A673 (cell line): Measurements from ENCODE around the gene EREG. TPM values are rescaled to one million over a fixed set of nuclear protein-coding genes. Genes with fewer than 3 reads are reported as not detected.
"Not testable (repeated sequence)": the region's sequence is repeated elsewhere in the genome, so short reads cannot be mapped to it uniquely, and the experiment has no call there.

Experiments
- BruUV-seq: library from RNA; stranded (reverse); fragments of 400-500 nt; replicated peaks from 2 replicates; lab custom pipeline; 2021; lab: Mats Ljungman, UMichigan
- CTCF ChIA-PET: fragments of 300-600 bp; sonication (Branson Sonifier 250); formaldehyde crosslinking; loops from one replicate; lab custom pipeline; 2022; ENCODE audit warnings: antibody characterized with exemption; lab: Charles Lee
- POLR2A ChIA-PET: fragments of 300-600 bp; sonication (Branson Sonifier 250); formaldehyde crosslinking; loops from one replicate; lab custom pipeline; 2022; ENCODE audit warnings: antibody characterized with exemption; ENCODE audit not compliant: low non-redundant PET; lab: Charles Lee
- DNase-seq: peaks from one replicate; pipeline ENCODE4 v3.0.0-alpha.2; 2015; ENCODE audit warnings: low spot score
- H3K27ac ChIP-seq: fragments of 200-600 bp; sonication (generic); 2 replicates; pipeline ENCODE4 v1.5.1; 2016; ENCODE audit warnings: mixed run types, low read depth, mild to moderate bottlenecking, mixed read lengths, antibody characterized with exemption, low read length; ENCODE audit not compliant: poor library complexity, severe bottlenecking
- H3K27me3 ChIP-seq: fragments of 200-600 bp; sonication (generic); replicated peaks from 2 replicates; pipeline ENCODE4 v1.6.1; 2017; ENCODE audit warnings: mixed run types, low read depth, mild to moderate bottlenecking, mixed read lengths, antibody characterized with exemption, low read length; ENCODE audit not compliant: insufficient read depth, poor library complexity
- H3K36me3 ChIP-seq: fragments of 200-600 bp; sonication (generic); 2 replicates; pipeline ENCODE4 v1.6.1; 2016; ENCODE audit warnings: mixed run types, mild to moderate bottlenecking, mixed read lengths, antibody characterized with exemption, low read length; ENCODE audit not compliant: insufficient read depth, poor library complexity, severe bottlenecking
- H3K4me1 ChIP-seq: fragments of 200-600 bp; sonication (generic); 2 replicates; pipeline ENCODE4 v1.6.1; 2017; ENCODE audit warnings: mixed run types, mild to moderate bottlenecking, mixed read lengths, antibody characterized with exemption, low read length; ENCODE audit not compliant: insufficient read depth, poor library complexity, severe bottlenecking
- H3K4me3 ChIP-seq: fragments of 200-600 bp; sonication (generic); 2 replicates; pipeline ENCODE4 v1.5.1; 2016; ENCODE audit warnings: low read depth, mixed run types, mild to moderate bottlenecking, mixed read lengths, low read length; ENCODE audit not compliant: poor library complexity, severe bottlenecking
- H3K9me3 ChIP-seq: fragments of 200-600 bp; sonication (generic); 2 replicates; pipeline ENCODE4 v1.6.1; 2016; ENCODE audit warnings: mixed run types, low read depth, mild to moderate bottlenecking, mixed read lengths, antibody characterized with exemption, low read length; ENCODE audit not compliant: poor library complexity, severe bottlenecking
- EZH2 ChIP-seq: fragments of 200-600 bp; sonication (generic); IDR thresholded peaks from 2 replicates; pipeline ENCODE4 v1.6.1; 2017; ENCODE audit warnings: borderline replicate concordance, low read depth, mild to moderate bottlenecking, mixed read lengths, antibody characterized with exemption, low read length; ENCODE audit not compliant: poor library complexity, severe bottlenecking
- intact Hi-C: fragments of 100-400 bp; cut with micrococcal nuclease; formaldehyde crosslinking; loops from one replicate; pipeline ENCODE4 v1.10.0; 2022; ENCODE audit not compliant: unreplicated experiment
- total RNA-seq: library from RNA; stranded (reverse); gene quantifications from 2 replicates; pipeline ENCODE4 v1.2.3, GENCODE V29; 2021
- TF ChIP-seq, protein P1 (sequence below): fragments of 300-800, 200-600 bp; sonication (generic); conservative IDR thresholded peaks from 2 replicates; pipeline ENCODE4 v1.5.1; 2017; ENCODE audit warnings: low read depth, mild to moderate bottlenecking, antibody characterized with exemption, low read length, moderate library complexity, mixed read lengths

Gene EREG
- total RNA-seq, 1 experiment from 2014 or later, result 0.84 TPM

DNA sequence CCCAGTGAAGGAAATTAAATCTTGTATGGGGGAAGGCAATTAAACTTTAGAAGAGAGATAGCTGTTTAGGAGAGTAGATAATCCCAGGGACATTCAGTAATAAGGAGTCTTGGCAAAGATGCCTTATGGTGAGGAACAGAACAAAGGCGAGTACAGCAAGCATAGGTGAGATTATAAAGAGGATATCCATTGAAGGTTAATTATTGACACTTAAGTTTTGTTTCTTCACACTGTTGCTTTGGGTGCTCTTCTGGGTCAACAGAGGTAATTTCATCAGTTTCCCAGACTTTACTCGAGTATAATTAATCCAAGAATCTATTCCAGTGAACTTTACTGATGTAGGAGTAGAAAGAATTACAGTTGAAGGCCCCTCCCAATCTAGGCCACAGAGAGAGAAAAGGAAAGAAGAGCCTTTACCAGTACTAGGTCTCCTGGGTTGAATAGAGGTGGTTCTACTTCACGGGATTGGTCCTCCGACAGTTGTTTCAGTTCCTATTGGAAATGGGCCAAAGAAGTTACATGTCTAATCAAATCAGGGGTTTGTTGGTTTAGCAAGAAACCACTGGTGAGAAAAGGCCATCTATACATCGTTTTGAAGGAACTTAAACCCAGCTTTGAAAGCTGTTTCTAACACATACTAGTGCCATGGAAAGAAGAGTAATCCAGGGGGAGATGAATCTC is 29.5 kb upstream of the EREG start:
- Histone ChIP-seq H3K9me3 (no peaks in the 10 kb centered on the region), H3K27ac (no peak overlapping the region), H3K4me3 (no peak overlapping the region), H3K4me1 (no peaks in the 10 kb centered on the region), H3K36me3 (no peaks in the 10 kb centered on the region), H3K27me3 (no peaks in the 10 kb centered on the region)
- TF ChIP-seq, protein P1, sequence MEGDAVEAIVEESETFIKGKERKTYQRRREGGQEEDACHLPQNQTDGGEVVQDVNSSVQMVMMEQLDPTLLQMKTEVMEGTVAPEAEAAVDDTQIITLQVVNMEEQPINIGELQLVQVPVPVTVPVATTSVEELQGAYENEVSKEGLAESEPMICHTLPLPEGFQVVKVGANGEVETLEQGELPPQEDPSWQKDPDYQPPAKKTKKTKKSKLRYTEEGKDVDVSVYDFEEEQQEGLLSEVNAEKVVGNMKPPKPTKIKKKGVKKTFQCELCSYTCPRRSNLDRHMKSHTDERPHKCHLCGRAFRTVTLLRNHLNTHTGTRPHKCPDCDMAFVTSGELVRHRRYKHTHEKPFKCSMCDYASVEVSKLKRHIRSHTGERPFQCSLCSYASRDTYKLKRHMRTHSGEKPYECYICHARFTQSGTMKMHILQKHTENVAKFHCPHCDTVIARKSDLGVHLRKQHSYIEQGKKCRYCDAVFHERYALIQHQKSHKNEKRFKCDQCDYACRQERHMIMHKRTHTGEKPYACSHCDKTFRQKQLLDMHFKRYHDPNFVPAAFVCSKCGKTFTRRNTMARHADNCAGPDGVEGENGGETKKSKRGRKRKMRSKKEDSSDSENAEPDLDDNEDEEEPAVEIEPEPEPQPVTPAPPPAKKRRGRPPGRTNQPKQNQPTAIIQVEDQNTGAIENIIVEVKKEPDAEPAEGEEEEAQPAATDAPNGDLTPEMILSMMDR, result no peak
- TF ChIP-seq EZH2, result no peak
- ChIA-PET CTCF (no interaction called here), POLR2A (no interaction called here)
- BruUV-seq, result no TSS peak
- intact Hi-C loops, result no loop called here
- no peak for DNase-seq

DNA sequence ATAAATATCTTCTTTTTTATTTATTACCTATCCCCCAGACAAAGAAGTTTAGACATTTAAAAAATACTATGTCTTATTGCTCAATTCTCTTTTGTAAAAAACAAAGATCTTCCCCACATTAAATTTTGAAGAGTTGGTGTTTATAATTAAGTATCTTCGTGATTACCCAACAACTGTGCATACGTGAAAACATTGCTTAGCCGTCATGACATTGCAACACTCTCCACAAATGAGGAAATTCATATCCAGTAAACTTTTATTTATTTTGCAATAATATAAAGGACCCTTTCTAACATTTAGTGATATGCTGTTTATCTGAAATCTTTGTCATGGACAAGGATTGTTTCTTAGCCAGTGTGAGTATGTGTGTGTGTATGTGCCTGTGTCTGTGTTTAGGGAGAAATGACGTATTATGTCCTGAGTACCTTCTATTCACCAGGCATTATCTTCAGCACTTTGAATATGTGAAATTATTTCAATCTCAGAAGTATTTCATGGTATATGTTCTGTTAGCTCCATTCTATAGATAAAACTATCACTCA is 26.1 kb upstream of the EREG start:
- TF ChIP-seq EZH2, result no peak
- TF ChIP-seq, protein P1, result no peak
- Histone ChIP-seq H3K9me3 (no peaks in the 10 kb centered on the region), H3K27me3 (no peaks in the 10 kb centered on the region), H3K4me3 (no peak overlapping the region), H3K27ac (no peak overlapping the region), H3K4me1 (no peaks in the 10 kb centered on the region), H3K36me3 (no peaks in the 10 kb centered on the region)
- DNase-seq, result no peak
- BruUV-seq, result no TSS peak
- intact Hi-C loops, result no loop called here
- ChIA-PET CTCF (no interaction called here), POLR2A (no interaction called here)

DNA sequence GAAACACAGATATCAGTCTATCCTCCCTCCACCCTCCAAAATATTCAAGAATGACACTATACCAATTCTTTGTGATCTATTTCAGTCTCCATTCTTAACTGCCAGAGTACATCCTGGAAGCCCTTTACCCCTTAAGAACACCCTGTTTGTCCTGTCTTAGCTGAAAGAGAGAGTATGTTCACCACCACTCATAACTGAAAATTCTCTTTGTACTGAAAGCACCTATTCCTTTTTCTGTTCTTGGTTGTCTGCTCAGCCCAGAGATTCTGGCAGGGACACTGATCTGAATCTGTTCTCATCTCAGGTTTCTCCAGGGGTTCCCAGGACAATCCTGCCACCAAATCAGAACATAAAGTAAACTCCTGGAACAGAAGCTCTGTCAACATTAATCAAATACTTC is 25.4 kb upstream of the EREG start:
- Histone ChIP-seq H3K4me3 (no peak overlapping the region), H3K27ac (no peak overlapping the region), H3K27me3 (no peaks in the 10 kb centered on the region), H3K4me1 (no peaks in the 10 kb centered on the region), H3K9me3 (no peaks in the 10 kb centered on the region), H3K36me3 (no peaks in the 10 kb centered on the region)
- DNase-seq, result no peak
- TF ChIP-seq EZH2, result no peak
- TF ChIP-seq, protein P1, result no peak
- no TSS peak for BruUV-seq
- POLR2A ChIA-PET, result no interaction called here
- CTCF ChIA-PET, result no interaction called here
- intact Hi-C loops, result no loop called here

DNA sequence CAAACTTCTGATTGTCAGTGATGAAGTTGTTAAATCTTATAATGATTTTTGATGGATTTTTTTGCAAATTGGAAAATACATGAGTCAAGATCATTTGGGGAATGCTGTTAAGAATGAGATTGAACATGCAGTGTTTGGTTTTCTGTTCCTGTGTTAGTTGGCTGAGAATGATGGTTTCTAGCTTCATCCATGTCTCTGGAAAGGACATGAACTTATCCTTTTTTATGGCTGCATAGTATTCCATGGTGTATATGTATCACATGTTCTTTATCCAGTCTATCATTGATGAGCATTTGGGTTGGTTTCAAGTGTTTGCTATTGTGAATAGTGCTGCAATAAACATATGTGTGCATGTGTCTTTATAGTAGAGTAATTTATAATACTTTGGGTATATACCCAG is 24.5 kb upstream of the EREG start:
- intact Hi-C loops, H3K36me3 ChIP-seq, H3K27me3 ChIP-seq, H3K9me3 ChIP-seq, H3K27ac ChIP-seq, CTCF ChIA-PET, POLR2A ChIA-PET, H3K4me3 ChIP-seq, H3K4me1 ChIP-seq, DNase-seq, BruUV-seq: not testable (repeated sequence)
